Tibial artery (tissue), 4 donors: ENCODE results near the gene ASPSCR1.
A peak's percentile ranks its signal among the peaks of the same experiment; 100 is the strongest.

Source experiments
- DNase-seq, 2 donors: peaks; one replicate each; pipeline ENCODE4 v3.0.0-alpha.2; 2019
- H3K27ac ChIP-seq, 2 donors: fragments of 200-600 bp; sonication (generic) in 1 of 2; 1 replicate in 1 of 2; 2 replicates in 1 of 2; pipeline ENCODE4 v1.5.1; 2018 to 2019; ENCODE audit warnings: mild to moderate bottlenecking in 1 of 2
- H3K27me3 ChIP-seq, 2 donors: fragments of 200-600 bp; sonication (generic) in 1 of 2; one replicate each; pipeline versions ENCODE4 v1.5.1 to v1.6.0; 2016 to 2019
- H3K36me3 ChIP-seq, 3 donors: fragments of 200-600 bp; sonication (generic) in 2 of 3; one replicate each; pipeline ENCODE4 v1.5.1; 2016 to 2019; ENCODE audit warnings: mild to moderate bottlenecking in 2 of 3
- H3K4me1 ChIP-seq, 4 donors: fragments of 200-600 bp; sonication (generic) in 2 of 4; 1 replicate in 3 of 4; 2 replicates in 1 of 4; pipeline ENCODE4 v1.5.1; 2016 to 2019
- H3K4me3 ChIP-seq, 2 donors: fragments of 200-600 bp; sonication (generic) in 1 of 2; 1 replicate in 1 of 2; 2 replicates in 1 of 2; pipeline ENCODE4 v1.5.1; 2018 to 2019; ENCODE audit warnings: mild to moderate bottlenecking in 2 of 2
- H3K9me3 ChIP-seq, 3 donors: fragments of 200-600 bp; sonication (generic) in 1 of 3; one replicate each; pipeline ENCODE4 v1.5.1; 2016 to 2019
- intact Hi-C: fragments of 100-400 bp; cut with DNase I; formaldehyde crosslinking; loops from one replicate; pipeline ENCODE4 v1.15.0; 2023; ENCODE audit warnings: low total_unique reads
- TF ChIP-seq, protein P1 (sequence below), 2 experiments: fragments of 200-600 bp in 1 of 2; fragments of 450-650 bp in 1 of 2; IDR thresholded peaks; one replicate each; pipeline ENCODE4 v1.5.1; 2017 to 2019; ENCODE audit warnings: antibody characterized with exemption in 2 of 2, mild to moderate bottlenecking in 1 of 2, moderate library complexity in 1 of 2

Gene ASPSCR1

DNA sequence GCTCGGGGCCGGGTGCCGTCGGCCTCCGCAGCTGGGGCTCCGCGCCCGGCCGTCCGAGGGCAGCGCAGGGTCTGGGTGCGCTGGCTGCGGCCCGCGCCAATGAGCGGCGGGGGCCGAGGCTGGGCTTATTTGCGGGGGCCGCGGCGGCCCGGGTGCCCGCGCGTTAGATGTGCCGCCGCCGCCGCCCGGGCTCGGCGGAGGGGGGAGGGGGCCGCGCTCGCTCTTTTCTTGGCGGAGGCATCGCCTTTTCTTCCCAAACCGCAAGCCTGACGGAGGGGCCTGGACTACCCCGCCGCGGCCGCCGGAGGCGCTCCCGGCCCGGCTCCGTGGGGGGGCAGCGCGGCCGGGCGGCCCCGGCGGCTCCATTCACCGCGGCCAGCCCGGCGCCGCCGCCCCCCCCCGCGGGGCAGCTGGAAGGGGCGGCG is 16.3 kb upstream of the ASPSCR1 start, which contains the start of gene NOTUM:
Gene NOTUM, minus strand, starts transcription at position 101 of the 425 bp plus-strand sequence. CDS start 278 bp downstream, outside the sequence.
- intact Hi-C loops: loop anchor here (10.0 kb wide), 1 partner anchor 194 kb away; no protein-coding TSS in a partner anchor
- Histone ChIP-seq H3K4me3 (peak within 1 kb of the TSS; percentile 25 to 44), H3K27me3 (peaks cover 10 to 97% of the 10 kb centered on the region in 2 donors), H3K4me1 (peaks cover 0 to 29% (median 21%) of the 10 kb centered on the region in 4 donors), H3K27ac (no peak within 1 kb of the TSS), H3K36me3 (no peaks in the 10 kb centered on the region), H3K9me3 (no peaks in the 10 kb centered on the region)
- TF ChIP-seq, protein P1, sequence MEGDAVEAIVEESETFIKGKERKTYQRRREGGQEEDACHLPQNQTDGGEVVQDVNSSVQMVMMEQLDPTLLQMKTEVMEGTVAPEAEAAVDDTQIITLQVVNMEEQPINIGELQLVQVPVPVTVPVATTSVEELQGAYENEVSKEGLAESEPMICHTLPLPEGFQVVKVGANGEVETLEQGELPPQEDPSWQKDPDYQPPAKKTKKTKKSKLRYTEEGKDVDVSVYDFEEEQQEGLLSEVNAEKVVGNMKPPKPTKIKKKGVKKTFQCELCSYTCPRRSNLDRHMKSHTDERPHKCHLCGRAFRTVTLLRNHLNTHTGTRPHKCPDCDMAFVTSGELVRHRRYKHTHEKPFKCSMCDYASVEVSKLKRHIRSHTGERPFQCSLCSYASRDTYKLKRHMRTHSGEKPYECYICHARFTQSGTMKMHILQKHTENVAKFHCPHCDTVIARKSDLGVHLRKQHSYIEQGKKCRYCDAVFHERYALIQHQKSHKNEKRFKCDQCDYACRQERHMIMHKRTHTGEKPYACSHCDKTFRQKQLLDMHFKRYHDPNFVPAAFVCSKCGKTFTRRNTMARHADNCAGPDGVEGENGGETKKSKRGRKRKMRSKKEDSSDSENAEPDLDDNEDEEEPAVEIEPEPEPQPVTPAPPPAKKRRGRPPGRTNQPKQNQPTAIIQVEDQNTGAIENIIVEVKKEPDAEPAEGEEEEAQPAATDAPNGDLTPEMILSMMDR (IDR thresholded peaks at IDR 0.05): peak in 1 of 2 experiments; percentile 16
- DNase-seq: no peak

DNA sequence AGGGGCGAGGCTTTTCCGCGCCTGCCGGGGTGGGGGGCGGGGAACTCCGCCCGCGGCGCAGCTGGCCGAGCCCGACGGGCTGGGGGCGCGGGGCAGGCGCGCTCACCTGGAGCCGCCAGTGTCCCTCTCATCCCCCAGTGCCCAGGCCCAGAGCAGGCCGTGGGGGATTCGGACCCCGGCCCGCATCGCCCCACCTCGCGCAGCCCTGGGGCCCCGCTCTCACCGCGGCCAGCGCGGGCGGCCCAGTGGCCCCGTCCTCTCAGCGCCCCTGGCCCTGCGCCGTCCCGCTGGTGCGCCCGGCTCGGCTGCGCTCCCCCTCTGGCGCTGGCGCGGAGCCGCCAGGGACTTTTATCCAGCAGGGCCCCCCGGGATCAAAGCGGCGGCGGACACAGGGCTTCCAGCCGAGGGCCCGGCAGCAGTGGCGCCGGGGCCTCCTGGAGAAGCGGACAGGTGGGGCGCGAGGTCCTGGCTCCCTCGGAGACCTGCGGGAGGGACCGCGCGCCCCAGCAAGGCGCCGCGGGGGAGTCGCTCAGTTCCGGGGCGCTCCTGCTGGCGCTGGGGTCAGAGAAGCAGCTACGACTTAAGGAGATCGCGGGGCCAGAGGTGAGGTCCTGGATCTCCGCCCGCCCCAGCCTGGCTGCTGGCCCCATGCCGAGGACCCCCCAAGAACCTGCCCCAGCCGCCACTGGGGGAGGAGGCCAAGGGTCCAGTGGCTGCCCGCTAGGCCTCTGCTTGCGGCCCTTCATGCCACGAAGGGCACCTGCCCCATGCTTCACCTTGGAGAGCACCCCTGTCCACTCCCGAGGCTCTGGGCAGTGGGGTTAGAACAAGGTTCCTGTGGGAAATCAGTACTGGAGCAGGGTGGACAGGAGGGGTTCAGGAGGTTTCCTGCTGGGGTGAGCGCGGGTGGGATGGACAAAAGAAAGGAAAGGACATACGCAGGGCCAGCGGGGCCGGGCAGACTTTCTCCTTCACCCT is 15.6 kb upstream of the ASPSCR1 start:
- TF ChIP-seq, protein P1 (IDR thresholded peaks at IDR 0.05): no peak
- Histone ChIP-seq H3K9me3 (no peaks in the 10 kb centered on the region), H3K4me1 (peaks cover 0 to 29% (median 21%) of the 10 kb centered on the region in 4 donors), H3K36me3 (no peaks in the 10 kb centered on the region), H3K4me3 (no peak overlapping the region), H3K27ac (no peak overlapping the region), H3K27me3 (peaks cover 10 to 97% of the 10 kb centered on the region in 2 donors)
- DNase-seq: no peak
- intact Hi-C loops: loop anchor here (10.0 kb wide), 1 partner anchor 193 kb away; no protein-coding TSS in a partner anchor

DNA sequence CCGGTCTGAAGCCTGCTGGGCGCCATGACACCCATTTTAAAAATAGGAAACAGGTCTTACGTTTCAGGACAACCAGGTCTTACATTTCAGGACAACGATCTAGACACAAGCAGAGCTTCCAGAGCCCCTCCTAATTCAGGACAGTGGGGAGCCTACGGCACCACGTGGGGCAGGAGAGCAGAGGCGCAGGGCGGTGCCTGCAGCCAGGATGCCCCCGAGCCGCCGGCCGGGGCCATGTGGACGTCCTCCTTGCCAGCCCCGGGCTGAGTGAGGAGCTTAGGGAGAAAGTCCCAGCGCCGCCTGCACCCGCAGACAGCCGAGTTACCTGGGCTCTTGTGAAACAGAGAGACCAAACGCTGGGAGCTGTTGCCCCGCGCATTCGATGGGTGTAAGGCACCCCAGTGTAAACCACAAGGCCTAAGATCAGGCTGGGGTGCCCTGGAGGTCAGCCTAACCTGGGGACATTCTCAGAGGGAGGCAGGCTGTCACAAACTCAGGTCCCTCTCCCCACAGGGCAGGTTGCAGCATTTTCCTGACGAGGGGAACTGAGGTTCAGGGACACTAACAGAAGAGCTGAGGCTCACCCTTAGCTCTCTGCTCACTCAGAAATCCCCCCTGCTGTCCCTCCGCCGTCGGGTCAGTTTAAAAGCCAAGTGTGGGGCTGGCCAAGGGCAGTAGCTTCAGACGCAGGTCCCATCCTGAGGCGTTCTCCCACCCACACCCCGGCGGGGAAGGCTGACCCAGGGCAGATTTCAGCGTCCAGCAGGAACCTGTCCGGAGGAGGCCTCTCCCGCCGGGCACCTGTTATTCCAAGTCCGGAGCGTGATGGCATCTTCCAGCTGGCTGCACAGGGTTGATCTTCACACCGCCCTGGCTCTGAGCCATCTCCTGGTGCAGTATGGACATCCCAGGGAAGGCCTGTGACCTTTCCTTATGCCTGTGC is 14.7 kb upstream of the ASPSCR1 start:
- Histone ChIP-seq H3K4me3 (no peak overlapping the region), H3K4me1 (peaks cover 0 to 38% (median 23%) of the 10 kb centered on the region in 4 donors), H3K36me3 (no peaks in the 10 kb centered on the region), H3K27me3 (peaks cover 10 to 97% of the 10 kb centered on the region in 2 donors), H3K9me3 (no peaks in the 10 kb centered on the region), H3K27ac (no peak overlapping the region)
- intact Hi-C loops: loop anchor here (10.0 kb wide), 1 partner anchor 192 kb away; no protein-coding TSS in a partner anchor
- TF ChIP-seq, protein P1 (IDR thresholded peaks at IDR 0.05): no peak
- no peak for DNase-seq

DNA sequence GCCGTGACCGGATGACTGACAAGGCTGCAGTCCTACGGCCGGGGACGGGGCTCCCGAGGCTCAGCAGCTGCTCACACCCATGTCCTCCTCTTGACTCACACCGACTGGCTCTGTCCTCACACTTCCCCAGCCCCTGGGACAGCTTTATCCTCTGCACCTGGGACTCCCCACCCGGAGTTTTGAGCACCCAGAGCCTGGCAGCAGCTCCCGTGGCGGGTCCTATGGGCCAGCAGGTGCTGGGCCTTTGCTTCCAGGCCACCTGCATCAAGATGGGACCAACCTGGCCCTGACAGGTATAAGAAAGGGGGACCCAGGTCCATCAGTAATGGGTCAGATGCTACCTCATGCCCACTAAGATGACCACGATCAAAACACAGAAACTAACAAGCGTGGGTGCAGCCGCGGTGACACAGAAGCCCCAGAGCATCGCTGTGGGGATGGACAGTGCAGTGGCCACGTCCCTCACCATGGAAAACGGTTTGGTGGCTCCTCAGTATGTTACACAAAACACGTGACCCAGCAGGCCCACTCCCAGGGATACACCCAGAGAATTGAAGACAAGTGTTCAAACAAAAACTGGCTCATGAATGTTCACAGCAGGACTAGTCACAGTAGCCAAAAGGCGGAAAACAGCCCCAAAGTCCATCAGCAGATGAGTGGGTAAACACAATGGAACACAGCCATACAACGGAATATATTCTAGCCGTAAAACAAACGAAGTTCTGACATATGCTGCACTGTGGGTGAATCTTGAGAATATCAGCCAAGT is 13.2 kb upstream of the ASPSCR1 start:
- intact Hi-C loops: loop anchor here (10.0 kb wide), 1 partner anchor 191 kb away; no protein-coding TSS in a partner anchor
- peaks cover 0 to 41% (median 28%) of the 10 kb centered on the region in 4 donors for H3K4me1 ChIP-seq
- H3K36me3 ChIP-seq: no peaks in the 10 kb centered on the region
- no peak overlapping the region for H3K27ac ChIP-seq
- H3K4me3 ChIP-seq: no peak overlapping the region
- TF ChIP-seq, protein P1 (IDR thresholded peaks at IDR 0.05): no peak
- peaks cover 4 to 97% of the 10 kb centered on the region in 2 donors for H3K27me3 ChIP-seq
- no peak for DNase-seq
- H3K9me3 ChIP-seq: no peaks in the 10 kb centered on the region
